OCI-LY1 (cell line): ENCODE results near the gene ZNF521.

Experiments
- CTCF ChIP-seq: fragments of 200-600 bp; sonication (generic), shearing (Covaris generic); IDR thresholded peaks from 2 replicates; pipeline ENCODE4 v1.5.1; 2017; ENCODE audit warnings: mild to moderate bottlenecking, antibody characterized with exemption, low read length, moderate library complexity, mixed read lengths
- EZH2 ChIP-seq: fragments of 200-600 bp; sonication (generic), shearing (Covaris generic); IDR thresholded peaks from 2 replicates; pipeline ENCODE4 v1.8.0; 2017; ENCODE audit warnings: borderline replicate concordance, mixed run types, mild to moderate bottlenecking, antibody characterized with exemption, low read length, moderate library complexity, mixed read lengths

- no peak for TF ChIP-seq CTCF
- no peak for TF ChIP-seq EZH2
Observed at GRCh38 chr18:25103468-25104155, 248.4 kb downstream of the ZNF521 start.
